NT2/D1 (cell line): ENCODE measurements around the gene A2M.

ENCODE experiments used
- DNase-seq: peaks from one replicate; pipeline ENCODE4 v3.0.0-alpha.2; 2011; ENCODE audit warnings: low read depth, low spot score
- H3K27me3 ChIP-seq: 2 replicates; pipeline ENCODE4 v1.6.0; 2011; ENCODE audit warnings: mild to moderate bottlenecking; ENCODE audit not compliant: insufficient read length, insufficient read depth
- H3K36me3 ChIP-seq: 2 replicates; pipeline ENCODE4 v1.6.1; 2011; ENCODE audit warnings: mild to moderate bottlenecking, low read length, mixed read lengths; ENCODE audit not compliant: insufficient read depth, insufficient read length
- H3K4me1 ChIP-seq: 2 replicates; pipeline ENCODE4 v1.5.1; 2011; ENCODE audit not compliant: insufficient read depth, insufficient read length
- H3K4me3 ChIP-seq: 2 replicates; pipeline ENCODE4 v1.5.1; 2011; ENCODE audit warnings: low read depth; ENCODE audit not compliant: insufficient read length
- H3K9ac ChIP-seq: 2 replicates; pipeline ENCODE4 v1.6.0; 2011; ENCODE audit warnings: low read depth; ENCODE audit not compliant: insufficient read length
- H3K9me3 ChIP-seq: 2 replicates; pipeline ENCODE4 v1.5.1; 2011; ENCODE audit warnings: mild to moderate bottlenecking, low read length; ENCODE audit not compliant: insufficient read depth
- SUZ12 ChIP-seq: IDR thresholded peaks from 2 replicates; pipeline ENCODE4 v1.6.1; 2011; ENCODE audit not compliant: insufficient read length, insufficient read depth; ENCODE audit errors: extremely low read depth
- YY1 ChIP-seq: IDR thresholded peaks from 2 replicates; pipeline ENCODE4 v1.6.1; 2011; ENCODE audit not compliant: insufficient read length, insufficient read depth
- ZNF274 ChIP-seq: IDR thresholded peaks from 2 replicates; pipeline ENCODE4 v1.6.1; 2011; ENCODE audit warnings: mild to moderate bottlenecking, low read depth, low read length

Gene A2M

DNA sequence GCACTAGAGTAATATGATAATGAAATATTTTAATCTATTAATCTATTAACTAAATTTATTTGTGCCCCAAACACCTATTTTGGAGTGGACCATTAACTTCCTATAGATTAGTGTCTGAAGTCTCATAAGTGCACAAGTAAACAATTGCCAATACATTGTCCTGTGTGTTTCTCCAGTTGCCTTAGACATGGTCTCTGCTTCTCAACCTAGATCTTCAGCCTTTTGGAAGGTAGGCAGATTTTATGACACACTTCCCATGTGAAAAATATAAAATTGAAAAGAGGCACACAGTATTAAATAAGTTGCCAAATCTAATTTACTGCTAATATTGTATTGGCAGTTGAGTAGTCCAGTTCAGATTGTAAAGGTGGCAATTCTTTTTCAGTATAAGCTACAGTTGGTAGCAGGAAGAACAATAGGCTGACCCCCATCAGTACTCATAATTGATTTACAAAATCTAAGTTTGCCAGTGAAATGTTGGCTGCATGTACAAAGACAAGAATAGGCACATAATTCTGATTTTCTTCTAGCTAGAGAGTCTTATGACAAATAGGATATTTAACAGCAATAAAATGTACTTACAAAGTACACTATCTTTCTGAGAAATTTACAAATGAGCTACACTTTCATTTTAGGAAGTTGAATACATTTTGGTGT is 10.8 kb downstream of the A2M start:
- H3K9ac ChIP-seq, result no peak overlapping the region
- H3K4me3 ChIP-seq, result no peak overlapping the region
- DNase-seq, result no peak
- TF ChIP-seq YY1 (no peak), SUZ12 (no peak), ZNF274 (no peak)
- no peaks in the 10 kb centered on the region for H3K4me1 ChIP-seq
- H3K27me3 ChIP-seq, result no peaks in the 10 kb centered on the region
- H3K36me3 ChIP-seq, result no peaks in the 10 kb centered on the region
- no peaks in the 10 kb centered on the region for H3K9me3 ChIP-seq

- DNase-seq, result no peak
- H3K9me3 ChIP-seq, result no peaks in the 10 kb centered on the region
- no peak for TF ChIP-seq SUZ12
- no peak for TF ChIP-seq ZNF274
- TF ChIP-seq YY1, result no peak
- no peaks in the 10 kb centered on the region for H3K4me1 ChIP-seq
- H3K4me3 ChIP-seq, result no peak overlapping the region
- H3K27me3 ChIP-seq, result no peaks in the 10 kb centered on the region
- no peaks in the 10 kb centered on the region for H3K36me3 ChIP-seq
- no peak overlapping the region for H3K9ac ChIP-seq
Measured at GRCh38 chr12:9104087-9104486, 11.6 kb downstream of the A2M start.

DNA sequence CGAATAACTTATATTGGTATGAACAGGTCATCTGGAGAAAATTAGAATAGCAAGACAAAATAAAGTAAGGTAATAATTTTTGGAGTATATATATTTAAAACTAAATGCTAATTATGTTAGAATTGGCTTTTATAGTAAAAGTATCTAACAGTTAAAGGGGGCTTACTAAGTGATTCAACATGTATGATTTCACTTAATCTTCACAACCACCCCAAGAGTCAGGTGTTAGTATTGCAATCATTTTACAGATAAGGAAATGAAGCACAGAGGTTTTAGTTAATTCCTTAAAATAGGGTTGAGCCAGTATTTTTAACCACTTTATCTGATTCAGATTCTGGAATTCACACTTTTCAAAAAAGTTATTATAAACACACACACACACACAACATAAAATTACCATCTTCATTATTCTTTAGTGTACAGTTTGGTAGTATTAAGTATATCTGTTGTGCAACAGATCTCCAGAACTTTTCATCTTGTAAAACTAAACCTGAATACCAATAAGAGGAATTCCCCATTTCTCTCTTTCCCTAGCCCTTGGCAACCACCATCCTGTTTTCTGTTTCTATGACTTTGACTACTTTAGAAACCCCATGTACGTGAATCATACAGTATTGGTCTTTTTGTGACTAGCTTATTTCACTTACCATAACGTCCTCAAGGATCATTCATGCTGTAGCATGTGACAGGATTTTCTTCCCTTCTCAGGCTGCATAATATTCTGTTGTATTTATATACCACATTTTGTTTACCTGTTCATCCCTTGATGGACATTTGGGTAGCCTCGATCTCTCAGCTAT is 12.5 kb downstream of the A2M start:
- Histone ChIP-seq H3K27me3 (no peaks in the 10 kb centered on the region), H3K9me3 (no peaks in the 10 kb centered on the region), H3K36me3 (no peaks in the 10 kb centered on the region), H3K4me1 (no peaks in the 10 kb centered on the region), H3K9ac (no peak overlapping the region), H3K4me3 (no peak overlapping the region)
- DNase-seq, result no peak
- no peak for TF ChIP-seq ZNF274
- TF ChIP-seq YY1, result no peak
- TF ChIP-seq SUZ12, result no peak

GRCh38 chr12:9101018-9101687 is 14.6 kb downstream of the A2M start:
- no peaks in the 10 kb centered on the region for H3K4me1 ChIP-seq
- no peaks in the 10 kb centered on the region for H3K27me3 ChIP-seq
- TF ChIP-seq YY1, result no peak
- TF ChIP-seq SUZ12, result no peak
- no peak overlapping the region for H3K9ac ChIP-seq
- no peak overlapping the region for H3K4me3 ChIP-seq
- DNase-seq, result no peak
- H3K36me3 ChIP-seq, result no peaks in the 10 kb centered on the region
- no peaks in the 10 kb centered on the region for H3K9me3 ChIP-seq

- TF ChIP-seq ZNF274 (no peak), SUZ12 (no peak), YY1 (no peak)
- no peaks in the 10 kb centered on the region for H3K27me3 ChIP-seq
Measured at GRCh38 chr12:9099552-9100190, 16.0 kb downstream of the A2M start.

DNA sequence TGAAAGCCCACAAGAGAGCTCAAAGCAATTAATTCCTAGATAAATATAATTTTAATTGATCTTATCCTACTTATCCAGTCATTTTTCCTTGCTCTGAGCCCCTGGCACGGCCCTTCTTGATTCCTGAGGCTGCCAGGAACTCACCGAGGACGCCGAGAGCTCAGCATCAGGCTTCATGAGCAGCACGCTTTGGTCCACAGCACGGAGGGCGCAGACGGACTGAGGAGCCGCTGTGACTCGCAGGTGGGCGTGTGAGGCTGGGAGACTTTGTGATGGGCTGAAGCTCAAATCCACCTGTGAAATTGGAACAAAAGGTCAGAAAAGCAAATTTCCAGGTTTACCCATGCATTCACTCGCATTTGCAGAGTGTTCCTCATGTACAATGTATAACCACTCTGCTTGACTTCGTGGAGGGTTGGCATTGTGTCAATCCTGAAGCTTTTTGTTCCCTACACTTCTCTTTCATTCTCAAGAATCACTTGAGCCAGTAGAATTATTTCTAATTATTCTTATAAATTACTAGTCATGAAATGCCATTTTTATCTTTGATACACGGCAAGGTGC is 17.2 kb downstream of the A2M start:
- Histone ChIP-seq H3K36me3 (no peaks in the 10 kb centered on the region), H3K4me3 (no peak overlapping the region), H3K4me1 (no peaks in the 10 kb centered on the region), H3K9ac (no peak overlapping the region), H3K9me3 (no peaks in the 10 kb centered on the region), H3K27me3 (no peaks in the 10 kb centered on the region)
- DNase-seq, result no peak
- TF ChIP-seq YY1 (no peak), ZNF274 (no peak), SUZ12 (no peak)

More at GRCh38 chr12:9099552-9100190, 16.0 kb downstream of the A2M start:
- H3K36me3 ChIP-seq, result no peaks in the 10 kb centered on the region
- DNase-seq, result no peak
- no peak overlapping the region for H3K9ac ChIP-seq
- H3K9me3 ChIP-seq, result no peaks in the 10 kb centered on the region
- no peaks in the 10 kb centered on the region for H3K4me1 ChIP-seq
- no peak overlapping the region for H3K4me3 ChIP-seq
